ENCODE measurements around the gene KRTAP12-2. TPM values are rescaled to one million over a fixed set of nuclear protein-coding genes. Genes with fewer than 3 reads are reported as not detected.
"Not testable (repeated sequence)": the region's sequence is repeated elsewhere in the genome, so short reads cannot be mapped to it uniquely, and the experiment has no call there.

Gene KRTAP12-2
- total RNA-seq, 1 donor from 2014 or later, result not detected

- H3K36me3 ChIP-seq, result no peaks in the 10 kb centered on the region
- no peak for DNase-seq
- H3K27ac ChIP-seq (replicated peaks), result no peak overlapping the region
- H3K4me3 ChIP-seq, result no peak overlapping the region
- H3K27me3 ChIP-seq (ENCODE audit: low read depth), result peaks cover 22% of the 10 kb centered on the region
- TF ChIP-seq CTCF (IDR thresholded peaks at IDR 0.05; ENCODE audit: borderline replicate concordance), result no peak
- no peaks in the 10 kb centered on the region for H3K4me1 ChIP-seq
- peaks cover 3% of the 10 kb centered on the region for H3K9me3 ChIP-seq (replicated peaks)
- intact Hi-C loops (cut with micrococcal nuclease), result no loop called here
These were observed 15.6 kb downstream of the KRTAP12-2 start for GRCh38 chr21:44650973-44651675.

GRCh38 chr21:44650265-44650972 lies 16.3 kb downstream of the KRTAP12-2 start:
- H3K27me3 ChIP-seq (ENCODE audit: low read depth), result peaks cover 22% of the 10 kb centered on the region
- no peak overlapping the region for H3K27ac ChIP-seq (replicated peaks)
- intact Hi-C loops (cut with micrococcal nuclease), result no loop called here
- H3K9me3 ChIP-seq (replicated peaks), result peaks cover 3% of the 10 kb centered on the region
- no peaks in the 10 kb centered on the region for H3K4me1 ChIP-seq
- no peak for TF ChIP-seq CTCF (IDR thresholded peaks at IDR 0.05; ENCODE audit: borderline replicate concordance)
- no peak for DNase-seq
- H3K36me3 ChIP-seq, result no peaks in the 10 kb centered on the region
- no peak overlapping the region for H3K4me3 ChIP-seq

DNA sequence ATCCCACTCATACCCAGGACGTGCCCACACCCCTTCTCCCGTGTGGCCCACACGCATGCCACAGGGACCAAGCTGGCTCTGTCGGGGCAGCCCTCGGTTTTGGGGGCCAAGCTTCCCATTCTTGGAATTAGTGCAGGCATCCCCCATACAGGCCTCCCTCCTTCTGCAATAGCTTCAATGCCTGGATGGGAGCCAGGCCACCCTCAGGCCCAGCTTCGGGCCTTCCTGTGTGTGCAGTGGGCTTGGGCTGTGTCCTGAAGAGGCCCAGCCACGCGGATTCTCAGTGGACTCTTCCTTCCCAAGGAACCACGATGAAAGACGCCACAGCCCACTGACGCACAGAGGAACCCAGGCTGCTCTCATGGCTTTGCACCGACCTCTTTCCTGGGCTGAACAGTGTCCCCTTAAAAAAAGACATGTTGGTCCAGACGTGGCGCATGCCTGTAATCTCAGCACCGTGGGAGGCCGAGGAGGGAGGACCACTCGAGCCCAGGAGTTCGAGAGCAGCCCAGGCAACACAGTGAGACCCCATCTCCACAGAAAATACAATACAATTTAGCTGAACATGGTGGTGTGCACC lies 17.1 kb downstream of the KRTAP12-2 start:
- no peaks in the 10 kb centered on the region for H3K4me1 ChIP-seq
- no peak for TF ChIP-seq CTCF (IDR thresholded peaks at IDR 0.05; ENCODE audit: borderline replicate concordance)
- no peak for DNase-seq
- no peaks in the 10 kb centered on the region for H3K36me3 ChIP-seq
- H3K27ac ChIP-seq (replicated peaks), result no peak overlapping the region
- intact Hi-C loops (cut with micrococcal nuclease), result no loop called here
- no peak overlapping the region for H3K4me3 ChIP-seq
- H3K27me3 ChIP-seq (ENCODE audit: low read depth), result peaks cover 22% of the 10 kb centered on the region
- peaks cover 11% of the 10 kb centered on the region for H3K9me3 ChIP-seq (replicated peaks)

GRCh38 chr21:44648557-44649311 lies 18.0 kb downstream of the KRTAP12-2 start:
- DNase-seq, result no peak
- Histone ChIP-seq H3K4me1 (no peaks in the 10 kb centered on the region), H3K9me3 (replicated peaks) (peaks cover 20% of the 10 kb centered on the region), H3K27me3 (ENCODE audit: low read depth) (peaks cover 22% of the 10 kb centered on the region), H3K27ac (replicated peaks) (no peak overlapping the region), H3K4me3 (no peak overlapping the region), H3K36me3 (no peaks in the 10 kb centered on the region)
- TF ChIP-seq CTCF (IDR thresholded peaks at IDR 0.05; ENCODE audit: borderline replicate concordance), result no peak
- intact Hi-C loops (cut with micrococcal nuclease), result no loop called here

GRCh38 chr21:44647222-44647552 lies 19.5 kb downstream of the KRTAP12-2 start:
- intact Hi-C loops (cut with micrococcal nuclease), result no loop called here
- peaks cover 22% of the 10 kb centered on the region for H3K27me3 ChIP-seq (ENCODE audit: low read depth)
- no peak for TF ChIP-seq CTCF (IDR thresholded peaks at IDR 0.05; ENCODE audit: borderline replicate concordance)
- H3K4me1 ChIP-seq, result no peaks in the 10 kb centered on the region
- H3K36me3 ChIP-seq, result no peaks in the 10 kb centered on the region
- no peak overlapping the region for H3K4me3 ChIP-seq
- DNase-seq, result no peak
- H3K9me3 ChIP-seq (replicated peaks), result peaks cover 24% of the 10 kb centered on the region
- no peak overlapping the region for H3K27ac ChIP-seq (replicated peaks)

DNA sequence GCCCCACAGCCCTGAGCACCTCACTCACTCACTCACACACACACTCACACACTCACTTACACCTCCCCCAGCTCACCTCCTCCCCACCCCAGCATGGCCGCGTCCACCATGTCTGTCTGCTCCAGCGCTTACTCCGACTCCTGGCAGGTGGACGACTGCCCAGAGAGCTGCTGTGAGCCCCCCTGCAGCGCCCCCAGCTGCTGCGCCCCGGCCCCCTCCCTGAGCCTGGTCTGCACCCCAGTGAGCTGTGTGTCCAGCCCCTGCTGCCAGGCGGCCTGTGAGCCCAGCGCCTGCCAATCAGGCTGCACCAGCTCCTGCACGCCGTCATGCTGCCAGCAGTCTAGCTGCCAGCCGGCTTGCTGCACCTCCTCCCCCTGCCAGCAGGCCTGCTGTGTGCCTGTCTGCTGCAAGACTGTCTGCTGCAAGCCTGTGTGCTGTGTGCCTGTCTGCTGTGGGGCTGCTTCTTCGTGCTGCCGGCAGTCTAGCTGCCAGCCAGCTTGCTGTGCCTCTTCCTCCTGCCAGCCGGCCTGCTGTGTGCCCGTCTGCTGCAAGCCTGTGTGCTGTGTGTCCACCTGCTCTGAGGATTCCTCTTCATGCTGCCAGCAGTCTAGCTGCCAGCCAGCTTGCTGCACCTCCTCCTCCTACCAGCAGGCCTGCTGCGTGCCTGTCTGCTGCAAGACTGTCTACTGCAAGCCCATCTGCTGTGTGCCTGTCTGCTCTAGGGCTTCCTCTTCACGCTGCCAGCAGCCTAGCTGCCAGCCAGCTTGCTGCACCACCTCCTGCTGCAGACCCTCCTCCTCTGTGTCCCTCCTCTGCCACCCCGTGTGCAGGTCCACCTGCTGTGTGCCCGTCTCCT lies 20.1 kb downstream of the KRTAP12-2 start, which contains the start of gene KRTAP10-11:
Gene KRTAP10-11, plus strand, starts transcription at position 49 of the 856 bp plus-strand sequence. Its CDS starts 45 bp downstream, at position 94.
- H3K4me1 ChIP-seq; intact Hi-C loops (cut with micrococcal nuclease); H3K4me3 ChIP-seq; H3K36me3 ChIP-seq; H3K27ac ChIP-seq (replicated peaks); DNase-seq: not testable (repeated sequence)
- peaks cover 22% of the 10 kb centered on the region for H3K27me3 ChIP-seq (ENCODE audit: low read depth)
- H3K9me3 ChIP-seq (replicated peaks), result peaks cover 27% of the 10 kb centered on the region

All from left ventricle myocardium inferior (tissue), 1 donor.